Endothelial cell of umbilical vein (primary cell): ENCODE data around the gene RNGTT.

Experiments used
- CTCF ChIP-seq, 2 donors: IDR thresholded peaks; 1 replicate in 1 of 2; 2 replicates in 1 of 2; pipeline ENCODE4 v1.5.1; 2011; ENCODE audit warnings: low read length in 2 of 2, mild to moderate bottlenecking in 2 of 2, moderate library complexity in 2 of 2, control low read depth in 1 of 2, inconsistent platforms in 1 of 2, low read depth in 1 of 2; ENCODE audit not compliant: insufficient read depth in 1 of 2; ENCODE audit errors: extremely low read depth in 1 of 2
- EZH2 ChIP-seq: IDR thresholded peaks from 2 replicates; pipeline ENCODE4 v1.6.1; 2012; ENCODE audit warnings: borderline replicate concordance, low read depth, mild to moderate bottlenecking, moderate library complexity, low read length, inconsistent platforms; ENCODE audit not compliant: severe bottlenecking
- FOS ChIP-seq: IDR thresholded peaks from 2 replicates; pipeline ENCODE4 v1.6.1; 2011; ENCODE audit warnings: mild to moderate bottlenecking, low read length, moderate library complexity, borderline replicate concordance; ENCODE audit not compliant: insufficient read depth
- MAX ChIP-seq: IDR thresholded peaks from 2 replicates; pipeline ENCODE4 v1.6.1; 2011; ENCODE audit not compliant: insufficient read depth, insufficient read length
- POLR2A ChIP-seq: IDR thresholded peaks from 2 replicates; pipeline ENCODE4 v1.6.1; 2012; ENCODE audit warnings: low read depth, mild to moderate bottlenecking, control low read depth, low read length
- POLR2AphosphoS5 ChIP-seq: IDR thresholded peaks from 2 replicates; pipeline ENCODE4 v1.6.1; 2012; ENCODE audit warnings: low read depth, mild to moderate bottlenecking, control low read depth, low read length, moderate library complexity; ENCODE audit not compliant: insufficient read depth

- TF ChIP-seq EZH2 (no peak), CTCF (IDR thresholded peaks at IDR 0.05; ENCODE audit: extremely low read depth in 1 of 2, insufficient read depth in 1 of 2, low read depth in 1 of 2, low read length in 2 of 2) (no peak), POLR2AphosphoS5 (no peak), FOS (no peak), MAX (no peak), POLR2A (no peak)
Observed at GRCh38 chr6:89009624-89010059, 46.2 kb upstream of the RNGTT start.
